GM21825 (cell line): ENCODE data around the gene SYCN.

Experiments
- ATAC-seq: cut with Tn5 transposase; IDR thresholded peaks from one replicate; pipeline ENCODE4 v1.9.1; 2021; ENCODE audit warnings: mild to moderate bottlenecking, moderate library complexity; ENCODE audit not compliant: unreplicated experiment

SYCN gene

DNA sequence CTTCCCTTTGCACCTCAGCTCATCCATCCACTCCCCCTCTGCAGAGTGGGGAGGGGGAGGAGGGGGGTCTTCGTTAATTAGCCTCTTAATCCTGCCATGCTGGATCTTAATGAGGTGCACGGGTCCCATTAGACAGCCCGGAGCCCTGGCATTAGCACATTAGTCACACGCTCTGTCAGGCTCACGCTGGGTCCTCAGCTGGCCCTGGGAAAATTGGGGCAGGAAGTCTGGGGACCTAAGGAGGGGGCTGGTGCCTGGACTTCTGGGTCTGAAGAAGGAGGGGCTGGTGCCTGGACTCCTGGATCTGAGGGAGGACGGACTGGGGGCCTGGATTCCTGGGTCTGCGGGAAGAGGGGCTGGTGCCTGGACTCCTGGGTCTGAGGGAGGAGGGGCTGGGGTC, 7.7 kb downstream of the SYCN start:
- no peak for ATAC-seq

DNA sequence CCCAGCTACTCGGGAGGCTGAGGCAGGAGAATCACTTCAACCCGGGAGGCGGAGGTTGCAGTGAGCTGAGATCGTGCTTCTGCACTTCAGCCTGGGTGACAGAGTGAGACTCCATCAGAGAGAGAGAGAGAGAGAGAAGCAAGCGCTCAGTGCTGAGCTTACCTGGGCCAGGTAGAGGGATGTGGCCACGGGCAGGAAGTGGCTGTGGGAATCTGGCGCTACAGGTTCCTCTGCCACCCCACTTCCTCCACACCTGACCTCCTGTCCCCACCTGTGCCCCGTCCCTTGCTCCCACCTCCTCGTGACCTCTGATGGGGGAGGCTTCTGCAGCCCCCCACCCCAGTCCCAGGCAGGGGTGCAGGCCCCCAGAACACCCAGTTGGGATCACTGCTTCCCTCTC, 8.3 kb downstream of the SYCN start:
- ATAC-seq = no peak

DNA sequence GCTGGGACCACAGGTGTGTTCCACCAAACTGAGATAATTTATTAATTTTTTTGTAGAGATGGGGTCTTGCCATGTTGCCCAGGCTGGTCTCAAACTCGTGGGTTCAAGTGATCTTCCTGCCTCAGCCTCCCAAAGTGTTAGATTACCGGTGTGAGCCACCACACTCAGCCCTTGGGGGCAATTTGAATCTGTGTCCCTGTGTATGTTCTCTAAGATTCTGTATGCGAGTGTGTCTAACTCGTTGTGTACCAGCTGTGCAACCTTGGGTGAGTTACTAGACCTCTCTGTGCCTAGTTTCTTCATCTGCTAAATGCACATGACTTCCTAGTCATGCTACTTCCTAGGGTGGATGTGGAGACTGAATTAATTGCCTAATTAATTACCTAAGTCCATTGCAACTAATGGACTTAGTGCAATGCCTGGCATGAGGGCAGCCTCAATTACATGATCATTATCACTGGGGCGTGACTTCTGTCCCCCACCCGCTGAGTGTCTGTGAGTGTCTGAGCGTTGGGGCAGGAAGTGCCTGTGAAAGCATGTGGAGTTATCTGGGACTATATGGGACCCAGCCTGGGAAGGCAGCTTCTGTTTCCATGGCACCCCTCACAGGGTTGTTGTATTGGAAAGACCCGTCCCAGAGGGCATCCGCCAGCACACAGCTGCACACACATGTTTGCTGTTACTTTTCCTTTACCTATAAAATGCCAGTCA, 9.1 kb downstream of the SYCN start:
- no peak for ATAC-seq

DNA sequence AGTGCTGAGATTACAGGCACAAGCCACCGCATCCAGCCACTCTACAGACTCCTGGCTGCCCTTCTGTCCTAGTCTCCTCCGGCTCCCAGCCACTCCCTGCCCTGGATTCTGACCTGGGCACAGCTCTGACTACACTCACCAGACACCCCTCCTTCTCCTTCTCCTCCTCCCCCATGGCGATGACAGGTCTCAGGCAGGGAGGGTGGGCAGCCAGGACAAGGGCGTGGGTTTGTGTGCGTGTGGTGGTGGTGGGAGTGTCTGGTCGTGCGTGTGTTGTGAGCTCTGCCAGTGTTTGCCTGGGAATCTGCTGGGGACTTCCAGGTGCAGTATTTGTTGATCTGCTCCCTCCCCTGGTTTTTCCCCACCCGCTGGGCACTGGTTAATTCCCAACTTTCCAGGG, 10.3 kb downstream of the SYCN start:
- ATAC-seq = no peak

DNA sequence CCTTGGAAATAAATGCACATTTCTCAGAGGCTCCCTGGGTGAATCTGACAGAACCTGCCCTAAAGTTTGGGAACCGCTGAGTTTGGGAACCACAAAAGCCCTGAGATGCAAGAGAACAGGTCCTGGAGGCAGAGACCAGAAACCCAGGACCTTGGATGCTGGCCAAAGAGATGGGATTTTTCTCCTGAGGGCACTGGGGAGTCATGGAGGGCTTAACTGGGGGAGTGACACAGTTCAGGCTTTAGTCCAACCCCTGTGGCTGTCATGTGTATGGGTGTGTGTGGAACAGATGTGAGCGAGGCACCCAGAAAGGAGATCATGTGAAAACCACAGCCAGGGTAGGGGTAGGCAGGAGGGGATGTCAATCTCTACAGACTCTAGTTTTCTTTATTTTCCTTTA, 11.2 kb downstream of the SYCN start:
- ATAC-seq = no peak

DNA sequence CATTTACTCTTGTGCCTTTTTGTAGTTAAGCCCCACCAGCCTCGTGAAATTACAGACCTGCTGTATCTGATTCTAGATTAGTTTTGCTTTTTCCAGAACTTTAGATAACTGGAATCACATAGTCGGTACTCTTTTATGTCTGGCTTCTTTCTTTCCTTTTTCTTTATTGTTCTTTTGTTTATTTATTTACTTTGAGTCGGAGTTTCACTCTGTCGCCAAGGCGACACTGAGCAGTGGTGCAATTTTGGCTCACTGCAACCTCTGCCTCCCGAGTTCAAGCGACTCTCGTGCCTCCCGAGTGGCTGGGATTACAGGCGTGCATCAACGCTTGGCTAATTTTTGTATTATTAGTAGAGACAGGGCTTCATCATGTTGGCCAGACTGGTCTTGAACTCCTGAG, 13.3 kb downstream of the SYCN start:
- no peak for ATAC-seq

DNA sequence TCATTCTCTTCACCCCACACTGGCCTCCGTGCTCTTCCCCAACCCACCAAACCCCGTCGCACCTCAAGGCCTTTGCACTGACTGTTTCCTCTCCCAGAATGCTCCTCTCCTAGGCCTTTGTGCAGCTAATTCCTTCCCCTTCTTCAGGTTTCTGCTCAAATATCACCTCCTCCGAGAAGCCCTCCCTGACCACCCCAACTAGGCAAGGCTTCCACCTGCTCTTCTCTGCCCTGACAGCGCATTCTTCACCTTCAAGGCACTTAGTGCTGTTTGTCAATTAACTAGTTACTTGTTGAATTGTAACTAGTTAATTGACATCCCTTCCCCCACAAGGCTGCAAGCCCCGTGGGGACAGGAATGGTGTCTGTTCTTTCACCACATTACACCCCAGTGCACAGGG, 15.1 kb downstream of the SYCN start:
- no peak for ATAC-seq

DNA sequence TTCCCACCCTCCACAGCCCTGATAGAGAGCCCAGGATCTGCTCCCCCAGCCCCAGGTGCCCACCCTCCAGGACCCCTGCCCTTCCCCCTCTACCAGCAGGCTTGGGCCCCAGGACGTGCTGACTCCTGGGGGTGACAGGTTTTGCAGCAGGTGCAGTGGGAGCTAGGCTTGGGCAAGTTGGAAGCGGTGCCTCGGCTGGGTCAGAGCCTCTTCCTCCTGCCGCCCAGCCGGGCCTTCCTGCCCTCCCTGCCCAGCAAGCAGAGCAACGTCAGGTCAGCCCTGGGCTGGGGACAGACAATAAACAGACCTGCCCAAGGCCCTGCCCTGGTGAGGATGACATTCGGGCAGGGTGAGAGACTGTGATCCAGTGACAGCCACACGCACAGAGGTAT, 16.5 kb downstream of the SYCN start:
- ATAC-seq = no peak

DNA sequence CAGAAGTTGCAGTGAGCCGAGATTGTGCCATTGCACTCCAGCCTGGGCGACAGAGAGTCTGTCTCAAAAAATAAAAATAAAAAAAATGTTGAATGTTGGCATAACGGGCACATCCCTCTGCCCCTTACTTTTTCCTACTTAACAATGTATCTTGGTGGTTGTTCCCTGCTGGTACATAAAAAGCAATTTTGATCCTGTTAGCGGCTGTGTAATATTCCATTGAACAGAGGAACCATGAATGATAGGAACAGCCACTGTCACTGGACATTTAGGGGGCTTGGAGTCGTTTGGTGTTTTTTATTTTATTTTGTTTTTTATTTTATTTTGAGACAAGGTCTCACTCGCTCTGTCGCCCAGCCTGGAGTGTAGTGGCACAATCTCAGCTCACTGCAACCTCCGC, 17.7 kb downstream of the SYCN start:
- ATAC-seq = no peak

DNA sequence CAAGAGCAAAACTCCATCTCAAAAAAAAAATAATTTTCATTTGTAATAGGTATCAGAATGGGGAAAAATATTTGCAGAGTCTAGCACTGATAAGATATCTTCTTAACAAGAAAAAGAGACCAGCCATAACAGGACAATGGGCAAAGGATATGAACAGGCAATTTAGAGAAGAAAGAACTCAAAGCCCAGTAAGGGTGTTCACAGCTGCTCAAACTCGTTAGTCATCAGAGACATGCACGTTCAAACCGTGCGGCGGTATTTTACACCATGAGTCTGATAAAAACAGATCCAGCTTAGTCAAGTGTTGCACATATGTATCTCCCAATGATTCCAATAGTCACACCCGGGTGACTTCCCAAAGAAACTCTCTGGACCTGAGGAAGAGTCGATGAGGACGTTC, 21.0 kb downstream of the SYCN start:
- no peak for ATAC-seq

DNA sequence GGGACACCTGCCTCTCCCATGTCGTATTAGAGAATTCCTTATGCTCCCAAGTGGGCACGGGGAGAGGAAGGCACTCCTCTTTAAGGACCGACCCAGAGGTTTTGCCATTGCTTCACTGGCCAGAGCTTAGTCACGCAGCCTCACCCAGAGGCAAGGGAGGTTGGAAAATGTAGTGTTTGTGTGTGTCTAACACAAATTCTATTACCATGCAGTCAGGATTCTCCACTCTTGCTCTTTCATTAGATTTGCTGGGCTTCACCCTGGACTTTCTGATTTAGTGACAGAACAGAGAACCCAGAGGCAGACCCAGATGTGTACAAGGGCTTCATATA, 21.9 kb downstream of the SYCN start:
- no peak for ATAC-seq

DNA sequence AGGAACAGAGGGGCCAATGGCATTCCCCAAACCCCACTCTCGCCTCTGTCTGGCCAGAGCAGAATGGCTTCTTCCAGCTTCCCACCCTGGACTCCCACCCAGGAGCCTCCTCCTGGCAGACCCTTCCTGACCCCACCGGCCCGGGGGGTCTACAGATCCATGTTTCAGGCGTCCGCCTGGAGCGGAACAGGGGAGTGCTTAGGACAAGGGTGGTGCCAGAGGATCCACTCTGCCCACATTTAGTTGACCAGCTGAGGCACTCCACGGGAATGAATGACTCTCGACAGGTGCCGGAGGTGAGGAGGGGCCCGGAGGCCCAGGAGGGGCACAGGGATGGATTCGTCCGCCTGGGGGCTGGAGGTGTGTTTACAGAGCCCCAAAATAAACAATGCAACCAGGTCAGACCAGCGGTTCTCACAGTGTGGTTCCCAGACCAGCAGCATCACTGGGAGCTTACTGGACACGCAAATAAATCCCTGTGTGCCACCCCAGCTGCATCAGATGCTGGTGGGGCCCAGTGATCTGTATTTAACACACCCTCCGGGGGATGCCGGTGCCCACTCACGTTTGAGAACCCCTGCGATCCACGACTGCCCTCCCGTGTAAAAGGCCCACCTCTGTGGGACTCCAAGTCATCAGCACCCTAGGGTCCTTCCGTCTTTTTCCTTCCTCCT, 22.4 kb downstream of the SYCN start:
- ATAC-seq = no peak

DNA sequence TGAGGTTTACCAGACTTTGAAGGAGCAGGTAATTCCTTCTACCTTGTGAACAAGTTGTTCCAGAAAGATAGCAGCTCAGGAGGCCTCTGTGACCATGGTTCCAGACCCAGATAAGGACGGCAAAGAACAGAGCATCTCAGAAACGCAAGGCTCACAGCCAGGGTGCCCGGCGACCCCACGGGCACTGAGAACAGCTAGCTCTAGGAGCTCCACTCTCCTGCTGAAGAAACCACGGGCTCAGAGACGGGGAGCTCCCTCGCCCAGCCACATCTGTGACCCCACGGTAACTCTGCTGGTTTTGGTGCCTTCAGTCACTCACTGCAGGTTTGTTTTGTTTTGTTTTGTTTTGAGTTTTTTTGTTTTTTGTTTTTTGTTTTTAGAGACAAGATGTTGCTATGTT, 23.3 kb downstream of the SYCN start:
- ATAC-seq = no peak

DNA sequence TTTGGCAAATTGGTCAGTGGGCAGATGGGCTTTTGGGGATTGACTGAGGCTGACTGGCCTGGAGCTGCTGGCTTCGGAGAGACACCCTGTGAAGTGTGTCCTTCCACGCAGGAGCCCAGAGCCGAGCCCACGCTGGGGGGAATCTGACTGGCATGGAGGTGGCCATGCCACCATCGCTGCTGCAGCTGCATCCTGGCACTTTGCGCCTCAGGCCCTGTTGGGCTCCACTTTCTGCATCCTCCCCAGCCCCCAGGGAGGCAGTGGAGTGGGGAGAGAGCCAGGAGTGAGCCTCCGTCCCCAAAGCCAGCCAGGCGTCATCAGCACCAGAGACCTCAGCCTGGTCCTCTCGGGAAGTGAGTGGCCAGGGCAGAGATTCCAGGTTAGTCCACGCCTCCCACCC, 24.3 kb downstream of the SYCN start:
- ATAC-seq = no peak

DNA sequence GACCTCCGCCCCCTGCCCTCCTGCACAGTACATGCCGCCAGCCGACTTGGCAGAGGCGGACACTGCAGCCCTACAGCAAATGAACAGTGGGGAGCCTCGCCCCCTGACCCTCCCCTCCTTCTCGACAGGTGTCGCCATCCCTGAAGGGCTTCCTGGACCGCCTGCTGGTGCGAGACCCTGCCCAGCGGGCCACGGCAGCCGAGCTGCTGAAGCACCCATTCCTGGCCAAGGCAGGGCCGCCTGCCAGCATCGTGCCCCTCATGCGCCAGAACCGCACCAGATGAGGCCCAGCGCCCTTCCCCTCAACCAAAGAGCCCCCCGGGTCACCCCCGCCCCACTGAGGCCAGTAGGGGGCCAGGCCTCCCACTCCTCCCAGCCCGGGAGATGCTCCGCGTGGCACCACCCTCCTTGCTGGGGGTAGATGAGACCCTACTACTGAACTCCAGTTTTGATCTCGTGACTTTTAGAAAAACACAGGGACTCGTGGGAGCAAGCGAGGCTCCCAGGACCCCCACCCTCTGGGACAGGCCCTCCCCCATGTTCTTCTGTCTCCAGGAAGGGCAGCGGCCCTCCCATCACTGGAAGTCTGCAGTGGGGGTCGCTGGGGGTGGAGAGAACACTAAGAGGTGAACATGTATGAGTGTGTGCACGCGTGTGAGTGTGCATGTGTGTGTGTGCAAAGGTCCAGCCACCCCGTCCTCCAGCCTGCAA, 25.6 kb downstream of the SYCN start:
- ATAC-seq = no peak

DNA sequence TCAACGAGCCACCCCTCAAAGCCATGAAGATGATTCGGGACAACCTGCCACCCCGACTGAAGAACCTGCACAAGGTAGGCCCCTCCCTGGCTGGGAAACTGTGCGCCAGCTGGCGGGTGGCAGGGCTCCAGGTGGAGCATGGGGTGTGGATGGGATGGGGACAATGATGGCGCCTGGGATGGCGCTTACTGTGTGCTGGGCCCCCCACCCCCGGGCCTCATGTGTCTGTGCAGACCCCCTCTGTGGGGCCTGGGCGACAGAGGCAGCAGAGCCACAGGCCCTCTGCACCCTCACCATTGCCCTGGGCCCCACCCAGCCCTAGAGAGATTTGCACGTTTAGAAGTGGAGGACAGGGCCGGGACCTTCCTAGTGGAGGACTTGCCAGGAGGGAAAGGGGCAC, 26.3 kb downstream of the SYCN start:
- no peak for ATAC-seq

DNA sequence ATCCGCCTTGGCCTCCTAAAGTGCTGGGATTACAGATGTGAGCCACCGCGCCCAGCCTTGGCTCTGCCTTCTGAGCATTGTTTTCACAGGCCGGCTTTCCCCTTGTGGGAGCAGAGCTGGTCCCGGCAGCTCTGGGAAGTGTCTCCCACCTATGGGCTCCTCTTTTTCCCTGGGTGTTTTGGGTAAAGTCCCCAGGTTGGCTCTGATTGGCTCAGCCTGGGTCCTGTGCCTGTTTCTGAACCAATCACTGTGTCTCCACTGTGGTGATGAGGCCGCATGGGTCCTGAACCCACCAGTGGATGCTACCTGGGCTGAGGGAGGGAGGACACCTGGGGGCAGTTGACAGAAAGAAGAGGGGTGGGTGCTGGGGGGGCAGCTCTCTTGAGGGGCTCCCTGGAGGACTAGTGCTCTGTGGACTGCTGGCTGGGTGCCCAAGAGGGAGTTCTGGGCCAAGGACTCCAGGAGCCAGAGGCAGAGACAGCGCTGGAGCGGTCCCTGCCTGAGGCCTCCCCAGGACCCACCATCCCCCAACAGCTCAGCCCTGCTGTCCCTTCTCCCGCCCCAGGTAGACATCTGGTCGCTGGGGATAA, 26.9 kb downstream of the SYCN start:
- ATAC-seq = no peak

DNA sequence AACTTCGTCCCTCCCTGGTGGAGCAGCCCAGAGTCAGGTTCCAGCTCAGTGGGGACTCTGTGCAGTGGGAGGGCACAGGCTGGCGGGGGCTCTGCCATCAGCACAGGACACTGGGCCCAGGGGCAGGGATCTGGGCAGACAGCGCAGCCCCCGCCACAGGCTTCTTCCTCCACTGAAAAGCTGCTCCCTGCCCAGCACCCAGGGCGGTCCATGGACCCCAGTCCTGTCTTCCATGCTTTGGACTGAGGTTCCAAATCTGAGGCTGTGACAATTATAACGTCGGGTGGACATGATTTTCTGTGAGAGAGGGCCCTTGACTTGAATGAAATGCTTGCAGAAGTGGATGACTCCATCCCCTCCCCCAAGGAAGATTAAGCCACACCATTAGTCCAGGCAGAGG, 28.5 kb downstream of the SYCN start:
- no peak for ATAC-seq

DNA sequence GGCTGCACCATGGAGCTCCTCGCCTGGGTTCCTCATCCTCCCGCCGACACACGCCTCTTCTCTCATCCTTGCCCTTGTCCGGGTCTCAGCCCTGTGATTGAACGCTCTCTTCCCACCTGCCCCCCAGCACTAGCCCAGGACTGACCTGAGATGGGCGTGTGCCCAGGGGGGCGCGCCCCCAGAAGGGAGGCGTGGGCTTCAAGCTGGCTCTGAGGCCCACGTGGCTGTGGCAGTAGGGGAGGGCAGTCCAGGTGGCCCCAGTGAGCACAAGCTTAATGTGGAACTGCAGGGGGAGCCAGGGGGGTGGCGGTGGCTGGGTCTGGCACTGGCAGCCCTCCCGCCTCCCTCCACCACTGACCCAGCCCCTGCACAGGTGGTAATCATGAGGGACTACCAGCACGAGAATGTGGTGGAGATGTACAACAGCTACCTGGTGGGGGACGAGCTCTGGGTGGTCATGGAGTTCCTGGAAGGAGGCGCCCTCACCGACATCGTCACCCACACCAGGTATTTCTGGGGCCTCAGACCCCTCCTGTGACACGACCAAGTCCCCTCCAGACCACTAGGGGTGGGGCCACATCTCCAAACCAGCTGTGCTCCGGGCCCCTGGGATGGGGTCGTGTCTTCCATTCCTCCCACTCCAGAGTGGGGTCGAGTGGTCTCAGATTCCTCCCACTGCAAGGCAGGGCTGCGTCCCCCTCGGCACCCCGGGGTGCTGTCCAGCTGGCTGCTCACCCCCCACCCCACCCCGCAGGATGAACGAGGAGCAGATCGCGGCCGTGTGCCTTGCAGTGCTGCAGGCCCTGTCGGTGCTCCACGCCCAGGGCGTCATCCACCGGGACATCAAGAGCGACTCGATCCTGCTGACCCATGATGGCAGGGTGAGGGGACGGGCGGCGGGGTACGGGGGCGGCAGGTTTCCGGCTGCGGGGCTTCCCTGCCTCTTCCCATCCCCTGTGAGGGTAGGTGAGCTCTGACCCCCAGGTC, 29.2 kb downstream of the SYCN start:
- no peak for ATAC-seq

DNA sequence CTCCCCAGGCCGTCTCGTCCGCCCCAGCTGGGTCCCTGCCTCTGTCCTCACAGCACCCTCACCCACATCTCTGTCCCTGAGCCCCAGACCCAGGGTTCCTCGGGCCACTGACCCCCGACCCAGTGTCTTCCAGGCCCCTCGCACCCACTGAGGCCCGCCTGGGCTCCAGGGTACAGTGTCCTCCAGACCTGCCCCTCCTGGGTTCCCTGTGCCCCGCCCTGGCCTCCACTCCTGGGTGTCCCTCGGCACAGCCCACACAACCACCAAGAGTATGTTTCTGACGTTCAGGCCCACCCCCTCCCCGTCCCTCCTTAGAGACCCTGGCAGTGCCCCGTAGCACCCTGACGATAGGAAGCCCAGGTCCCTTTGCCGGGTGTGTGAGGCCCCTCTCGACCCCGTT, 29.9 kb downstream of the SYCN start:
- ATAC-seq = no peak

DNA sequence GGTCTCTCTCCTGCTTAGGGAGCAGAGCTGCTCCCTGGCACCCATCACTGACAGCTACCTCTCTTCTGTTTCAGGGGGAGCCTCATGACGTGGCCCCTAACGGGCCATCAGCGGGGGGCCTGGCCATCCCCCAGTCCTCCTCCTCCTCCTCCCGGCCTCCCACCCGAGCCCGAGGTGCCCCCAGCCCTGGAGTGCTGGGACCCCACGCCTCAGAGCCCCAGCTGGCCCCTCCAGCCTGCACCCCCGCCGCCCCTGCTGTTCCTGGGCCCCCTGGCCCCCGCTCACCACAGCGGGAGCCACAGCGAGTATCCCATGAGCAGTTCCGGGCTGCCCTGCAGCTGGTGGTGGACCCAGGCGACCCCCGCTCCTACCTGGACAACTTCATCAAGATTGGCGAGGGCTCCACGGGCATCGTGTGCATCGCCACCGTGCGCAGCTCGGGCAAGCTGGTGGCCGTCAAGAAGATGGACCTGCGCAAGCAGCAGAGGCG, 30.5 kb downstream of the SYCN start:
- ATAC-seq = no peak
